GM23338 (cell line): ENCODE data around the gene FPR1. TPM values are rescaled to one million over a fixed set of nuclear protein-coding genes. Genes with fewer than 3 reads are reported as not detected.

Experiments
- ATAC-seq: fragments of 200-7000 bp; cut with Tn5 transposase; 3 replicates; pipeline ENCODE4 v1.9.1; 2020
- DNase-seq: peaks from one replicate; pipeline ENCODE4 v3.0.0-alpha.2; 2015; ENCODE audit warnings: low spot score
- H2AFZ ChIP-seq: fragments of 200-600 bp; sonication (generic); 2 replicates; pipeline ENCODE4 v1.8.0; 2016; ENCODE audit warnings: antibody characterized with exemption, mild to moderate bottlenecking, moderate library complexity
- H3F3A ChIP-seq: fragments of 200-600 bp; sonication (generic); replicated peaks from 2 replicates; pipeline ENCODE4 v1.8.0; 2017; ENCODE audit warnings: antibody characterized with exemption, mixed run types, low read depth
- H3K27ac ChIP-seq: fragments of 200-600 bp; sonication (generic); 2 replicates; pipeline ENCODE4 v1.6.1; 2016; ENCODE audit warnings: low read depth
- H3K27me3 ChIP-seq: fragments of 200-600 bp; sonication (generic); 2 replicates; pipeline ENCODE4 v1.8.0; 2016; ENCODE audit warnings: mild to moderate bottlenecking, mixed run types, moderate library complexity; ENCODE audit not compliant: insufficient read depth
- H3K36me3 ChIP-seq: fragments of 200-600 bp; sonication (generic); 2 replicates; pipeline ENCODE4 v1.8.0; 2016; ENCODE audit warnings: mild to moderate bottlenecking; ENCODE audit not compliant: insufficient read depth
- H3K4me1 ChIP-seq: fragments of 200-600 bp; sonication (generic); 2 replicates; pipeline ENCODE4 v1.8.0; 2016; ENCODE audit warnings: mild to moderate bottlenecking, moderate library complexity; ENCODE audit not compliant: insufficient read depth
- H3K4me2 ChIP-seq: fragments of 200-600 bp; sonication (generic); 2 replicates; pipeline ENCODE4 v1.7.1; 2017; ENCODE audit warnings: mixed run types
- H3K4me3 ChIP-seq: fragments of 200-600 bp; sonication (generic); 2 replicates; pipeline ENCODE4 v1.6.1; 2016; ENCODE audit warnings: mixed run types
- H3K79me2 ChIP-seq: fragments of 200-600 bp; sonication (generic); replicated peaks from 2 replicates; pipeline ENCODE4 v1.8.0; 2017; ENCODE audit warnings: mild to moderate bottlenecking; ENCODE audit not compliant: insufficient read depth
- H3K9me2 ChIP-seq: fragments of 200-600 bp; sonication (generic); 2 replicates; pipeline ENCODE4 v1.8.0; 2017; ENCODE audit not compliant: insufficient read depth
- H4K20me1 ChIP-seq: fragments of 200-600 bp; sonication (generic); replicated peaks from 2 replicates; pipeline ENCODE4 v1.8.0; 2017; ENCODE audit warnings: mild to moderate bottlenecking; ENCODE audit not compliant: insufficient read depth
- H3K27ac Mint-ChIP-seq: 2 replicates; pipeline ENCODE4 v1.8.0; 2020; ENCODE audit warnings: inconsistent platforms, mild to moderate bottlenecking, moderate library complexity, mixed read lengths
- H3K27me3 Mint-ChIP-seq: 3 replicates; pipeline ENCODE4 v1.8.0; 2022; ENCODE audit warnings: low read depth, mild to moderate bottlenecking, moderate library complexity, mixed read lengths, inconsistent platforms; ENCODE audit not compliant: insufficient read depth, poor library complexity
- H3K36me3 Mint-ChIP-seq: 3 replicates; pipeline ENCODE4 v1.8.0; 2021; ENCODE audit warnings: low read depth, mild to moderate bottlenecking, inconsistent platforms, moderate library complexity, mixed read lengths
- H3K4me1 Mint-ChIP-seq: 3 replicates; pipeline ENCODE4 v1.8.0; 2020; ENCODE audit warnings: mild to moderate bottlenecking, inconsistent platforms, mixed read lengths
- H3K4me3 Mint-ChIP-seq: 3 replicates; pipeline ENCODE4 v1.8.0; 2021; ENCODE audit warnings: moderate library complexity, mild to moderate bottlenecking, inconsistent platforms, mixed read lengths
- H3K9me3 Mint-ChIP-seq: 3 replicates; pipeline ENCODE4 v1.8.0; 2020; ENCODE audit warnings: moderate library complexity, mild to moderate bottlenecking, inconsistent platforms, mixed read lengths
- EZH2phosphoT487 ChIP-seq: fragments of 200-600 bp; sonication (generic); IDR thresholded peaks from one replicate; pipeline ENCODE4 v1.8.1; 2018; ENCODE audit warnings: antibody characterized with exemption; ENCODE audit not compliant: unreplicated experiment
- JUNB ChIP-seq: IDR thresholded peaks from one replicate; pipeline ENCODE4 v1.6.1; 2016; ENCODE audit warnings: antibody characterized with exemption; ENCODE audit not compliant: unreplicated experiment
- STAT1 ChIP-seq: IDR thresholded peaks from one replicate; pipeline ENCODE4 v1.6.1; 2016; ENCODE audit warnings: antibody characterized with exemption; ENCODE audit not compliant: unreplicated experiment
- ZNF114 ChIP-seq: fragments of 250-450 bp; sonication (Bioruptor Pico); IDR thresholded peaks from 2 replicates; pipeline ENCODE4 v1.5.0; 2020; ENCODE audit warnings: mild to moderate bottlenecking, moderate library complexity
- ZNF331 ChIP-seq: fragments of 250-450 bp; sonication (Bioruptor Pico); IDR thresholded peaks from 2 replicates; pipeline ENCODE4 v1.5.0; 2020; ENCODE audit warnings: low read depth, mild to moderate bottlenecking, moderate library complexity
- polyA plus RNA-seq: library from polyadenylated mRNA; unstranded; fragments of >200 nt; fragmentation: Nextera tagmentation; extraction: Ambion mirVana; gene quantifications from 2 replicates; pipeline ENCODE4 v1.2.1, GENCODE V29; 2016
- total RNA-seq: library from RNA; depleted of rRNA; stranded (reverse); fragments of >200 nt; shearing (Covaris generic); gene quantifications from 2 replicates; pipeline ENCODE4 v1.2.3, GENCODE V29; 2014
- TF ChIP-seq, protein P1 (sequence below), 2 experiments: fragments of 200-600 bp in 1 of 2; sonication (generic) in 1 of 2; conservative IDR thresholded peaks; 2 replicates each; pipeline versions ENCODE4 v1.5.1 to v1.6.1; 2016 to 2017; ENCODE audit warnings: antibody characterized with exemption in 2 of 2, low read depth in 2 of 2, mild to moderate bottlenecking in 2 of 2, moderate library complexity in 1 of 2
- TF ChIP-seq, protein P2 (sequence below): IDR thresholded peaks from one replicate; pipeline ENCODE4 v1.6.1; 2018; ENCODE audit warnings: antibody characterized with exemption; ENCODE audit not compliant: unreplicated experiment

The FPR1 gene
- total and polyA plus RNA-seq, 2 experiments from 2014 or later, result not detected

DNA sequence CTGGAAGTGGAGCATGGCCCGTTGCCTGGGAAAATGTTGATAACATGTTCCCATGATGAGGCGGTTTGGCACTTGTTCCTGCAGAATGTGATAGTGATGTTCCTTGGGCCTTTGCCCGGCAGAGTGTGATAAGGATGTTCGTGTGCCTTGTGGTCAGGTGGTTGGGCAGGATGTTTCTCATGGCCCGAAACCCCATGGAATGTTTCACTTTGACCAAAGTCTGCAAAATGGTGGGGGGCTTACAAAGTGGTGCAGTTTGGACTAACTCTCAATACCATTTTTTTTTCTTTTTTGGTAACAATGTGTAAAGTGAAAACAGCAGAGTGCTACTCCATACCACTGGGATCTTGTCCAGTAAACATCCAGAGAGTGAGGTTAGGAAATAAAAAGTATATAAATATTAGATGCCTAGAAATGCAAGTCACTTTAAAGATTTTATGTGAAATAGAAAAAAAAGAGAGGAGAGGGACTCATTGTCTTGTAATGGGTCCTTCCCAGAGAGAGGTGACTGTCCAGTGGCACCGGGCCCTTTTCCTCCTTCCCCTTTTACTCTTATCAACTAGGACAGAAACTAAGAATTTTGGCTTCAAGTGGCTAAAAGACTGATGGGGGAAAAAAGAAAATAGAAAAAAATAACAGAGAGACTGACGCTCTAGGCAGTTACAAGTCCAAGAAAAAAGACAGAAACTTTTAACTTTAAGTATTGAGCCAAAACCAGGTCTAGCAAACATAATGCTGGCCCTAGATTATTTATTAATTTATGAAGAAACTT, 49.0 kb upstream of the FPR1 start (continued):
- TF ChIP-seq, protein P1, sequence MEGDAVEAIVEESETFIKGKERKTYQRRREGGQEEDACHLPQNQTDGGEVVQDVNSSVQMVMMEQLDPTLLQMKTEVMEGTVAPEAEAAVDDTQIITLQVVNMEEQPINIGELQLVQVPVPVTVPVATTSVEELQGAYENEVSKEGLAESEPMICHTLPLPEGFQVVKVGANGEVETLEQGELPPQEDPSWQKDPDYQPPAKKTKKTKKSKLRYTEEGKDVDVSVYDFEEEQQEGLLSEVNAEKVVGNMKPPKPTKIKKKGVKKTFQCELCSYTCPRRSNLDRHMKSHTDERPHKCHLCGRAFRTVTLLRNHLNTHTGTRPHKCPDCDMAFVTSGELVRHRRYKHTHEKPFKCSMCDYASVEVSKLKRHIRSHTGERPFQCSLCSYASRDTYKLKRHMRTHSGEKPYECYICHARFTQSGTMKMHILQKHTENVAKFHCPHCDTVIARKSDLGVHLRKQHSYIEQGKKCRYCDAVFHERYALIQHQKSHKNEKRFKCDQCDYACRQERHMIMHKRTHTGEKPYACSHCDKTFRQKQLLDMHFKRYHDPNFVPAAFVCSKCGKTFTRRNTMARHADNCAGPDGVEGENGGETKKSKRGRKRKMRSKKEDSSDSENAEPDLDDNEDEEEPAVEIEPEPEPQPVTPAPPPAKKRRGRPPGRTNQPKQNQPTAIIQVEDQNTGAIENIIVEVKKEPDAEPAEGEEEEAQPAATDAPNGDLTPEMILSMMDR (conservative IDR thresholded peaks at IDR 0.05; ENCODE audit: low read depth in 2 of 2), result no peak
- TF ChIP-seq, protein P2, sequence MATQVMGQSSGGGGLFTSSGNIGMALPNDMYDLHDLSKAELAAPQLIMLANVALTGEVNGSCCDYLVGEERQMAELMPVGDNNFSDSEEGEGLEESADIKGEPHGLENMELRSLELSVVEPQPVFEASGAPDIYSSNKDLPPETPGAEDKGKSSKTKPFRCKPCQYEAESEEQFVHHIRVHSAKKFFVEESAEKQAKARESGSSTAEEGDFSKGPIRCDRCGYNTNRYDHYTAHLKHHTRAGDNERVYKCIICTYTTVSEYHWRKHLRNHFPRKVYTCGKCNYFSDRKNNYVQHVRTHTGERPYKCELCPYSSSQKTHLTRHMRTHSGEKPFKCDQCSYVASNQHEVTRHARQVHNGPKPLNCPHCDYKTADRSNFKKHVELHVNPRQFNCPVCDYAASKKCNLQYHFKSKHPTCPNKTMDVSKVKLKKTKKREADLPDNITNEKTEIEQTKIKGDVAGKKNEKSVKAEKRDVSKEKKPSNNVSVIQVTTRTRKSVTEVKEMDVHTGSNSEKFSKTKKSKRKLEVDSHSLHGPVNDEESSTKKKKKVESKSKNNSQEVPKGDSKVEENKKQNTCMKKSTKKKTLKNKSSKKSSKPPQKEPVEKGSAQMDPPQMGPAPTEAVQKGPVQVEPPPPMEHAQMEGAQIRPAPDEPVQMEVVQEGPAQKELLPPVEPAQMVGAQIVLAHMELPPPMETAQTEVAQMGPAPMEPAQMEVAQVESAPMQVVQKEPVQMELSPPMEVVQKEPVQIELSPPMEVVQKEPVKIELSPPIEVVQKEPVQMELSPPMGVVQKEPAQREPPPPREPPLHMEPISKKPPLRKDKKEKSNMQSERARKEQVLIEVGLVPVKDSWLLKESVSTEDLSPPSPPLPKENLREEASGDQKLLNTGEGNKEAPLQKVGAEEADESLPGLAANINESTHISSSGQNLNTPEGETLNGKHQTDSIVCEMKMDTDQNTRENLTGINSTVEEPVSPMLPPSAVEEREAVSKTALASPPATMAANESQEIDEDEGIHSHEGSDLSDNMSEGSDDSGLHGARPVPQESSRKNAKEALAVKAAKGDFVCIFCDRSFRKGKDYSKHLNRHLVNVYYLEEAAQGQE, result no peak
- no peak for TF ChIP-seq ZNF331 (CRISPR knock-in tag)
- TF ChIP-seq ZNF114 (CRISPR knock-in tag), result no peak
- TF ChIP-seq STAT1, result no peak
- no peak for TF ChIP-seq EZH2phosphoT487
- no peak for TF ChIP-seq JUNB

DNA sequence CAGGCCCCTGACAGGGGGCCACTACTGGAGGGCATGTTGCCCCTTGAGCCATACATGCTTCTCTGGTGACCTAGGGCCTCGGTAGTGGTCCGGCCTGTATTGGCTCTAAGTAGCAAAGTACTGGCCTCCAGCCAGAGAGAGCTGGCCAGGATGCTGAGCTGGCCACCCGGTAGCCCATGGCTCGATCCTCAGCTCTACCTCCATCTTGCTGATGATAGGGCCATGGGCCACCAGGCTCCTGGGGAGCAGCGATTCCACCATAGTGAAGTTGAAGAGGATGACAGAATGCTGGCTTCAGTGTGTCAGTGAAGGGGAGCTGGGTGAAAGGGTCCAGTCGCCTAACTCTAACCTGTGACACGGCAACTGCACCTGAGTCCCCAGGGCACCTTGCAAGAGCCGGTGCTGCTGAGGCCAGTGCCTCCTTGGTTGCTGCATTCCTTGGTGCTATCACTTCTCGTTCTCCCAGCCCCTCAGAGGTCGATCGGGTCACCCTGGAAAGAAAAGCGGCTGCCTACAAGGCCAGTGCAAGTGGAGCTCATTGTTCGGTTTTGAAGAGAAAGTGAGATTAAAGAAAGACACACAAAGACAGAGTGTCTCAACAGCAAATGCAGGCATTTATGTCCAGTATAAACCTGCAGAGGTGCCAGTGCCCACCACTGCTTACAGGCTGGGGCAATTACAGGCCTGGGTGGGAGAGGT, 48.2 kb upstream of the FPR1 start:
- H3K9me3 Mint-ChIP-seq, result peaks cover 71% of the 10 kb centered on the region
- Histone ChIP-seq H3K36me3 (no peaks in the 10 kb centered on the region), H2AFZ (no peak overlapping the region), H3K27ac (no peak overlapping the region), H3K4me2 (no peak overlapping the region), H3K4me1 (no peaks in the 10 kb centered on the region), H3K9me2 (peaks cover 5% of the 10 kb centered on the region; the same call in 1 of the 2 replicates), H3K79me2 (no peaks in the 10 kb centered on the region), H4K20me1 (no peaks in the 10 kb centered on the region), H3K27me3 (no peaks in the 10 kb centered on the region), H3F3A (no peaks in the 10 kb centered on the region), H3K4me3 (no peak overlapping the region)
- peaks cover 9% of the 10 kb centered on the region for H3K27me3 Mint-ChIP-seq
- no peaks in the 10 kb centered on the region for H3K4me1 Mint-ChIP-seq
- H3K36me3 Mint-ChIP-seq, result peaks cover 20% of the 10 kb centered on the region
- TF ChIP-seq ZNF331 (CRISPR knock-in tag), result no peak
- no peak for TF ChIP-seq STAT1
- DNase-seq, result no peak
- no peak overlapping the region for H3K27ac Mint-ChIP-seq
- ATAC-seq, result no peak
- H3K4me3 Mint-ChIP-seq, result no peak overlapping the region
